Mesenchymal stem cell (in vitro differentiated cells and primary cell): ENCODE measurements around the gene FOXD4L5. TPM values are rescaled to one million over a fixed set of nuclear protein-coding genes. Genes with fewer than 3 reads are reported as not detected.
"Not testable (repeated sequence)": the region's sequence is repeated elsewhere in the genome, so short reads cannot be mapped to it uniquely, and the experiment has no call there.

Experiments
- DNase-seq: peaks from one replicate; pipeline ENCODE4 v3.0.0-alpha.2; 2013
- H2AFZ ChIP-seq: one replicate; pipeline ENCODE4 v1.6.1; 2013; ENCODE audit warnings: low read depth, mild to moderate bottlenecking, control low read depth, inconsistent platforms, low read length, moderate library complexity
- H2AK5ac ChIP-seq: 2 replicates; pipeline ENCODE4 v1.6.1; 2013; ENCODE audit warnings: low read length, moderate library complexity, mild to moderate bottlenecking, inconsistent platforms; ENCODE audit not compliant: severe bottlenecking
- H2BK120ac ChIP-seq: one replicate; pipeline ENCODE4 v1.6.1; 2013; ENCODE audit warnings: low read depth, mild to moderate bottlenecking, inconsistent platforms, low read length, moderate library complexity
- H2BK12ac ChIP-seq, 2 experiments: one replicate each; pipeline ENCODE4 v1.6.1; 2013; ENCODE audit warnings: inconsistent platforms in 2 of 2, low read length in 2 of 2, mild to moderate bottlenecking in 2 of 2, moderate library complexity in 2 of 2, control low read depth in 1 of 2
- H2BK15ac ChIP-seq: one replicate; pipeline ENCODE4 v1.6.1; 2013; ENCODE audit warnings: mild to moderate bottlenecking, low read depth, inconsistent platforms; ENCODE audit not compliant: poor library complexity, severe bottlenecking
- H2BK5ac ChIP-seq: 2 replicates; pipeline ENCODE4 v1.6.1; 2013; ENCODE audit warnings: low read depth, mild to moderate bottlenecking, low read length, control low read depth, inconsistent platforms; ENCODE audit not compliant: poor library complexity, severe bottlenecking
- H3K14ac ChIP-seq, 2 experiments: one replicate each; pipeline ENCODE4 v1.6.1; 2013; ENCODE audit warnings: inconsistent platforms in 2 of 2, low read length in 2 of 2, control low read depth in 1 of 2, mild to moderate bottlenecking in 1 of 2, moderate library complexity in 1 of 2
- H3K18ac ChIP-seq, 2 experiments: one replicate each; pipeline ENCODE4 v1.6.1; 2013; ENCODE audit warnings: inconsistent platforms in 2 of 2, low read length in 2 of 2, control low read depth in 1 of 2, low read depth in 1 of 2, mild to moderate bottlenecking in 1 of 2
- H3K23ac ChIP-seq, 2 experiments: one replicate each; pipeline ENCODE4 v1.6.1; 2013; ENCODE audit warnings: inconsistent platforms in 2 of 2, low read length in 2 of 2, mild to moderate bottlenecking in 2 of 2, moderate library complexity in 2 of 2, control low read depth in 1 of 2
- H3K27ac ChIP-seq: 2 replicates; pipeline ENCODE4 v1.5.1; 2013; ENCODE audit warnings: mild to moderate bottlenecking, moderate library complexity, low read length, control low read depth, inconsistent platforms; ENCODE audit not compliant: poor library complexity, severe bottlenecking
- H3K27me3 ChIP-seq, 2 experiments: 2 replicates each; pipeline versions ENCODE4 v1.6.1 to v1.7.0; 2013; ENCODE audit warnings: low read length in 2 of 2, mild to moderate bottlenecking in 2 of 2, moderate library complexity in 2 of 2, control low read depth in 1 of 2, inconsistent platforms in 1 of 2; ENCODE audit not compliant: control insufficient read depth in 1 of 2, insufficient read depth in 1 of 2
- H3K36me3 ChIP-seq, 2 experiments: 2 replicates each; pipeline versions ENCODE4 v1.6.1 to v1.7.0; 2013; ENCODE audit warnings: low read length in 2 of 2, control low read depth in 1 of 2, inconsistent platforms in 1 of 2, low read depth in 1 of 2, mild to moderate bottlenecking in 1 of 2; ENCODE audit not compliant: insufficient read depth in 2 of 2, control insufficient read depth in 1 of 2
- H3K4ac ChIP-seq, 2 experiments: one replicate each; pipeline ENCODE4 v1.6.1; 2013; ENCODE audit warnings: inconsistent platforms in 2 of 2, low read length in 2 of 2, mild to moderate bottlenecking in 2 of 2, moderate library complexity in 2 of 2, control low read depth in 1 of 2, low read depth in 1 of 2
- H3K4me1 ChIP-seq: 2 replicates; pipeline ENCODE4 v1.6.1; 2013; ENCODE audit warnings: low read depth, low read length, control low read depth; ENCODE audit not compliant: control insufficient read depth, insufficient read depth
- H3K4me2 ChIP-seq: 2 replicates; pipeline ENCODE4 v1.6.1; 2013; ENCODE audit warnings: low read length, mild to moderate bottlenecking, inconsistent platforms; ENCODE audit not compliant: poor library complexity, severe bottlenecking
- H3K4me3 ChIP-seq, 2 experiments: 2 replicates each; pipeline versions ENCODE4 v1.5.1 to v1.7.0; 2013; ENCODE audit warnings: low read length in 2 of 2, mild to moderate bottlenecking in 2 of 2, control low read depth in 1 of 2, low read depth in 1 of 2; ENCODE audit not compliant: insufficient read depth in 1 of 2
- H3K79me1 ChIP-seq: replicated peaks from 2 replicates; pipeline ENCODE4 v1.6.1; 2013; ENCODE audit warnings: mild to moderate bottlenecking, control low read depth, low read length, inconsistent platforms; ENCODE audit not compliant: poor library complexity, severe bottlenecking
- H3K9ac ChIP-seq: 2 replicates; pipeline ENCODE4 v1.7.0; 2013; ENCODE audit warnings: mild to moderate bottlenecking, low read length, moderate library complexity
- H3K9me3 ChIP-seq: 2 replicates; pipeline ENCODE4 v1.7.0; 2013; ENCODE audit warnings: mild to moderate bottlenecking, low read length; ENCODE audit not compliant: control insufficient read depth
- H4K8ac ChIP-seq: one replicate; pipeline ENCODE4 v1.6.1; 2013; ENCODE audit warnings: inconsistent platforms, mild to moderate bottlenecking, low read length, moderate library complexity
- H4K91ac ChIP-seq: one replicate; pipeline ENCODE4 v1.6.1; 2013; ENCODE audit warnings: mild to moderate bottlenecking, low read length, inconsistent platforms
- WGBS: methylation state at CpG from one replicate; pipeline ENCODE4 v1.1.7; 2013; ENCODE audit warnings: mixed read lengths; 5-methylcytosine and 5-hydroxymethylcytosine counted together
- polyA plus RNA-seq, 2 experiments: library from polyadenylated mRNA; stranded (reverse); fragments of 200-250 nt; gene quantifications; one replicate each; pipeline ENCODE4 v1.2.3, GENCODE V29; 2013
- small RNA-seq: library from polyadenylated mRNA; stranded (forward); fragments of <200 nt; extraction: miRNeasy Mini kit (QIAGEN cat#:217004); gene quantifications from one replicate; pipeline ENCODE3, GENCODE V24; 2013; ENCODE audit warnings: low read depth

FOXD4L5 gene
- not detected for polyA plus RNA-seq (2013, experiment 1 of 2)
- not detected for polyA plus RNA-seq (2013, experiment 2 of 2)

DNA sequence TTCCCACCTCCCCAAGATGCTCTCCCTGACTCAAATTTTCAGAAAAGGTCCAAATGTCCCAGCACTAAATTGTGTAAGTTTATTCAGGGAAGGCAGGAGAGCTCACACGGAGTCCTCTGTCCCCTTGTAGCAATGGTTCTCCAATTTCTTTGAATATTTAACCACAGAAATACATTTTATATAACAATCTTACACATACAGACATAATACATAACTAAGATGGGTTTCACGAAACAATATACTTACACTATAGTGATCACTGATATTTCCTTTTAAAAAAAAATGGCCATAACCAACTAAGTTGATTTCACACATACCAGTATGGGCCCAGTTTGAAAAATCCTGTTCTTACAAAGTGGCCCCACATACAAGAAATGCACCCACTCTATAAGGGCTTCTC lies at the start of gene FOXD4L5:
TSS of gene FOXD4L5 (minus strand) at position 101 of the 400 bp plus-strand sequence. CDS start 832 bp downstream, outside the sequence.
- not testable (repeated sequence) for H2BK12ac ChIP-seq
- WGBS, result no CpG with 5 or more reads among the region's 2 CpGs

DNA sequence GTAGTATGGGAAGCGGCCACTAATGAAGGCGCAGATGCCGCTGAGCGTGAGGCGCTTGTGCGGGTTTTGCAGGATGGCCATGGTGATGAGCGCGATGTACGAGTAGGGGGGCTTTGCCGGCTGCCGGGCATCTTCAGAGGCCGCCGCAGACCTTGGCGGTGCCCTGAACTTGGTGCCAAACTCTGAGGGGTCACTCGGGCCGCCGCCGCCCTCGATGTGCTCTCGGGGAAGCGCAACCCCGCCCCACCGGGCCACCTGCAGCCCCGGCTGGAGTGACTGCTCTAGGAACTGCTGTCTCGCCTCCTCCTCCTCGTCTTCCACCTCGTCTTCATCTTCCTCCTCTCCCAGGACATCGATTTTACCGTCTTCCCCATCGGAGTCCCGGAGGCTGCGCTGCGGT lies 1.1 kb downstream of the FOXD4L5 start:
- not testable (repeated sequence) for H3K4me3 ChIP-seq, H3K4me1 ChIP-seq, H3K4ac ChIP-seq, H2BK5ac ChIP-seq, H4K91ac ChIP-seq, H3K4me2 ChIP-seq, H3K36me3 ChIP-seq, H3K27ac ChIP-seq, H3K14ac ChIP-seq, H2AFZ ChIP-seq, H3K79me1 ChIP-seq, H3K18ac ChIP-seq, H2BK120ac ChIP-seq, H2BK12ac ChIP-seq, H3K9me3 ChIP-seq, H2BK15ac ChIP-seq, H2AK5ac ChIP-seq, H3K23ac ChIP-seq, H4K8ac ChIP-seq, H3K27me3 ChIP-seq, H3K9ac ChIP-seq, DNase-seq
- WGBS, result no CpG with 5 or more reads among the region's 33 CpGs

More for the DNA sequence above, at the start of gene FOXD4L5:
- not testable (repeated sequence) for DNase-seq, H3K4ac ChIP-seq, H2BK5ac ChIP-seq, H3K9me3 ChIP-seq, H3K18ac ChIP-seq, H3K79me1 ChIP-seq, H3K36me3 ChIP-seq, H4K8ac ChIP-seq, H2BK120ac ChIP-seq, H3K27ac ChIP-seq, H3K4me2 ChIP-seq, H3K14ac ChIP-seq, H2AFZ ChIP-seq, H3K27me3 ChIP-seq, H4K91ac ChIP-seq, H3K23ac ChIP-seq, H2BK15ac ChIP-seq, H3K4me1 ChIP-seq, H2AK5ac ChIP-seq, H3K4me3 ChIP-seq, H3K9ac ChIP-seq

DNA sequence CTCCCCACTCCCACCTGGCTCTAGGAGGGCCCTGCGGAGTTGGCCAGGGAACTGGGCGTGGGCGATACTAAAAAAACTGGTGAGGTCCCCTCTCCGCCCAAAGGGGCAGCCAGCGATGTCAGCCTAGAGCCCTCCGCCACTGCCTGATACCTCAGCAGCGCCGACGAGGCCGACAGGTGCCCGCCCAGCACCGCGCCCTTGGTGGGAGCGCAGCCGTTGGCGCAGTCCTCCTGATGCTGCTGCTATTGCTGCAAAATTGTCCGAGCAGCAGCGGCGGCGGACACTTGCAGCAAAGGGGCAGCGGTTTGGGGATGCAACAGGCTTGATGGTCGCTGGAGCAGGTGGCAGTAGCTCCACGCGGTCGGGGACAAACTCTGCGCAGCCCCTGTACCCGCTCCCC lies 2.0 kb downstream of the FOXD4L5 start:
- H3K27me3 ChIP-seq, H4K91ac ChIP-seq, H2BK12ac ChIP-seq, DNase-seq, H3K9ac ChIP-seq, H3K27ac ChIP-seq, H2BK15ac ChIP-seq, H3K4me1 ChIP-seq, H3K18ac ChIP-seq, H3K23ac ChIP-seq, H3K14ac ChIP-seq, H3K4me2 ChIP-seq, H3K4ac ChIP-seq, H3K9me3 ChIP-seq, H2BK120ac ChIP-seq, H2AK5ac ChIP-seq, H3K79me1 ChIP-seq, H3K4me3 ChIP-seq, H2AFZ ChIP-seq, H3K36me3 ChIP-seq, H2BK5ac ChIP-seq, H4K8ac ChIP-seq: not testable (repeated sequence)
- no CpG with 5 or more reads among the region's 27 CpGs for WGBS

Small RNAs within 50 kb of the gene (small RNA-seq; reads per million reads assigned to genes)
- gene IGKV1OR9-1, result not detected
